Left lung (tissue), 10 donors: ENCODE measurements around the gene SNX3. TPM values are rescaled to one million over a fixed set of nuclear protein-coding genes. Genes with fewer than 3 reads are reported as not detected.

Source experiments
- ATAC-seq: fragments of 200-7000 bp; cut with Tn5 transposase; one replicate; pipeline ENCODE4 v1.9.1; 2020; ENCODE audit warnings: moderate library complexity
- DNase-seq, 4 donors: peaks; one replicate each; pipeline ENCODE4 v3.0.0-alpha.2; 2013 to 2020
- H3K27ac ChIP-seq, 2 donors: fragments of 200-600 bp; sonication (generic) in 1 of 2; one replicate each; pipeline versions ENCODE4 v1.5.0 to v1.8.0; 2020 to 2021
- H3K27me3 ChIP-seq, 2 donors: fragments of 200-600 bp; sonication (generic) in 1 of 2; one replicate each; pipeline versions ENCODE4 v1.5.0 to v1.8.0; 2020 to 2021
- H3K36me3 ChIP-seq, 2 donors: fragments of 200-600 bp; sonication (generic) in 1 of 2; one replicate each; pipeline versions ENCODE4 v1.5.0 to v1.8.0; 2020 to 2021
- H3K4me1 ChIP-seq, 2 donors: fragments of 200-600 bp; one replicate each; pipeline ENCODE4 v1.8.0; 2021
- H3K4me3 ChIP-seq, 2 donors: fragments of 200-600 bp; sonication (generic) in 1 of 2; one replicate each; pipeline versions ENCODE4 v1.5.0 to v1.8.0; 2020 to 2021; ENCODE audit warnings: mild to moderate bottlenecking in 1 of 2
- H3K9me3 ChIP-seq, 2 donors: fragments of 200-600 bp; sonication (generic) in 1 of 2; one replicate each; pipeline versions ENCODE4 v1.5.0 to v1.8.0; 2020 to 2021
- CTCF ChIP-seq, 2 donors: fragments of 200-600 bp; sonication (generic) in 1 of 2; IDR thresholded peaks; one replicate each; pipeline versions ENCODE4 v1.5.0 to v1.8.0; 2021; ENCODE audit warnings: antibody characterized with exemption in 2 of 2
- intact Hi-C, 2 donors: fragments of 100-400 bp; cut with DNase I; formaldehyde crosslinking; loops; one replicate each; pipeline versions ENCODE4 v1.11.2 to v1.14.2; 2022
- polyA plus RNA-seq, 6 donors: library from polyadenylated mRNA; unstranded; fragments of 120-200 nt; gene quantifications; one replicate each; pipeline ENCODE4 v1.2.1, GENCODE V29; 2013; ENCODE audit not compliant: insufficient read length in 6 of 6
- total RNA-seq, 2 donors: library from RNA; stranded (reverse); fragmentation: NEBNext Ultra II Directional; extraction: Animal tissue kit (Norgen Biotek cat#: 25700); gene quantifications; one replicate each; pipeline ENCODE4 v1.2.1, GENCODE V29; 2021
- donor health status: DM: no; HTN: yes; CAD: no.
- donor health status: DM: no; HTN: no; CAD: no.

SNX3 gene
- total and polyA plus RNA-seq, 8 donors, result 196 to 284 (median 232) TPM

DNA sequence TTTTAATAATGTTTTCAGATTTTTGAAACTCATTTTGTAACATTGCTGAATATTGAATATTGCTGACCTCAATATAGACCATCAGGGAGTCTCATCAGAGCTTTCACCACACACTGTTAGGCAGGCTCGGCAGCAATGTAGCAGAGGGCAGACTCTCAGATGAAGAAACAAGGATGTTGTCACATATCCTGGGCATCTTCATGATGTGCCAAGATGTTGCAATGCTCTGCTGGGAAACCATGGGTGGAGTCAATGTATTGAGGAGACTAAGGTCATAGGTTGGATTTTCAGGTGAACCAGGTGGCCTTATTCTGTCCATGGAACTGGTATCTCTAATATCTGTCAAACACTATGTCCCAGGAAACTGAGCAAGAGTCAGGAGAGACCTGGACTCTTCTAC, 67.7 kb downstream of the SNX3 start:
- ATAC-seq, result no peak
- Histone ChIP-seq H3K27ac (peak overlapping the region in 1 of 2 donors; percentile 53), H3K27me3 (peaks cover 0 to 14% of the 10 kb centered on the region in 2 donors), H3K4me1 (no peaks in the 10 kb centered on the region), H3K9me3 (no peaks in the 10 kb centered on the region), H3K4me3 (no peak overlapping the region), H3K36me3 (no peaks in the 10 kb centered on the region)
- no peak for TF ChIP-seq CTCF (IDR thresholded peaks at IDR 0.05)
- no peak for DNase-seq
- intact Hi-C loops, result no loop called here

- Histone ChIP-seq H3K4me1 (no peaks in the 10 kb centered on the region), H3K27me3 (peaks cover 4 to 18% of the 10 kb centered on the region in 2 donors), H3K36me3 (no peaks in the 10 kb centered on the region), H3K4me3 (no peak overlapping the region), H3K27ac (no peak overlapping the region), H3K9me3 (no peaks in the 10 kb centered on the region)
- intact Hi-C loops, result no loop called here
- DNase-seq, result no peak
- no peak for ATAC-seq
- no peak for TF ChIP-seq CTCF (IDR thresholded peaks at IDR 0.05)
These were observed 73.3 kb downstream of the SNX3 start for GRCh38 chr6:108187519-108187918.

GRCh38 chr6:108186226-108186625, 74.6 kb downstream of the SNX3 start:
- no peak for DNase-seq
- Histone ChIP-seq H3K4me1 (no peaks in the 10 kb centered on the region), H3K27ac (no peak overlapping the region), H3K27me3 (peaks cover 7 to 31% of the 10 kb centered on the region in 2 donors), H3K36me3 (no peaks in the 10 kb centered on the region), H3K9me3 (no peaks in the 10 kb centered on the region), H3K4me3 (no peak overlapping the region)
- ATAC-seq, result peak; percentile 96
- no peak for TF ChIP-seq CTCF (IDR thresholded peaks at IDR 0.05)
- intact Hi-C loops, result no loop called here

DNA sequence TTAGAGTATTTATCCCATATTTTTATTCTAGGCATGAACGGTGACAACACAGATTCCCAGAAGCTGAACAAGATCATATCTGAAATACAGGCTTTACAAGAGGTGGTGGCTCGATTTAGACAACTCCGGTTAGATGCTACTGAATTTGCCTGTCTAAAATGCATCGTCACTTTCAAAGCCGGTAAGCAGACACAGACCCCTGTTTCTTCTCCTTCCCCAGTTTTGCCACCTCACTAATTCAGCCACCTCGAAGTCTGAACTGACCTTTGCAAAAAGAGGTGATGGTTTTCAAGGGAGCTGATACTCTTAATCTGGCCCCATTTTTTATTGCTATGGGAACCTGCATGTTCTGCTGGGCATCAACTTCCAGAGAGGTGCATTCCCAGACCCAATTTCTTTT, 80.1 kb downstream of the SNX3 start:
- Histone ChIP-seq H3K4me3 (no peak overlapping the region), H3K36me3 (no peaks in the 10 kb centered on the region), H3K27ac (no peak overlapping the region), H3K9me3 (no peaks in the 10 kb centered on the region), H3K4me1 (peaks cover 0 to 9% of the 10 kb centered on the region in 2 donors), H3K27me3 (peaks cover 54 to 69% of the 10 kb centered on the region in 2 donors)
- intact Hi-C loops, result no loop called here
- DNase-seq (no peak), ATAC-seq (no peak)
- no peak for TF ChIP-seq CTCF (IDR thresholded peaks at IDR 0.05)

- Histone ChIP-seq H3K9me3 (no peaks in the 10 kb centered on the region), H3K4me1 (peaks cover 0 to 14% of the 10 kb centered on the region in 2 donors), H3K36me3 (no peaks in the 10 kb centered on the region), H3K4me3 (no peak overlapping the region), H3K27me3 (peaks cover 59 to 74% of the 10 kb centered on the region in 2 donors), H3K27ac (no peak overlapping the region)
- no peak for ATAC-seq
- DNase-seq, result no peak
- intact Hi-C loops, result no loop called here
- no peak for TF ChIP-seq CTCF (IDR thresholded peaks at IDR 0.05)
These were observed 80.6 kb downstream of the SNX3 start for GRCh38 chr6:108180266-108180665.
